SK-N-MC (cell line): Measurements from ENCODE around the gene KRTAP22-2.

Experiments used
- EZH2 ChIP-seq: fragments of 200-600 bp; sonication (generic); IDR thresholded peaks from one replicate; pipeline ENCODE4 v1.6.1; 2017; ENCODE audit warnings: antibody characterized with exemption
- FOXP2 ChIP-seq: optimal IDR thresholded peaks from 2 replicates; pipeline ENCODE3; 2011; ENCODE audit warnings: mild to moderate bottlenecking, moderate library complexity; ENCODE audit not compliant: insufficient read depth; ENCODE audit errors: extremely low read length, control extremely low read depth
- POLR2AphosphoS5 ChIP-seq: IDR thresholded peaks from 2 replicates; pipeline ENCODE4 v1.6.1; 2012; ENCODE audit warnings: mild to moderate bottlenecking, low read depth, low read length, borderline replicate concordance

GRCh38 chr21:30590297-30590696, at the start of gene KRTAP22-2:
- TF ChIP-seq POLR2AphosphoS5 (no peak), EZH2 (no peak), FOXP2 (no peak)
